Astrocyte of the spinal cord (primary cell): ENCODE results near the gene TBX3.
"Not testable (repeated sequence)": the region's sequence is repeated elsewhere in the genome, so short reads cannot be mapped to it uniquely, and the experiment has no call there.

Source experiments
- DNase-seq: peaks from one replicate; pipeline ENCODE4 v3.0.0; 2011; ENCODE audit warnings: low read depth, low spot score
- H3K4me3 ChIP-seq: 2 replicates; pipeline ENCODE4 v1.5.1; 2011; ENCODE audit warnings: low read depth, mild to moderate bottlenecking, low read length, moderate library complexity
- in situ Hi-C: cut with HindIII; loops from 2 replicates; pipeline ENCODE4 v1.10.0; 2017; ENCODE audit warnings: low sequenced_read_pairs
- TF ChIP-seq, protein P1 (sequence below): IDR thresholded peaks from 2 replicates; pipeline ENCODE4 v1.5.1; 2012; ENCODE audit warnings: low read depth, mild to moderate bottlenecking, low read length, inconsistent platforms

The TBX3 gene

DNA sequence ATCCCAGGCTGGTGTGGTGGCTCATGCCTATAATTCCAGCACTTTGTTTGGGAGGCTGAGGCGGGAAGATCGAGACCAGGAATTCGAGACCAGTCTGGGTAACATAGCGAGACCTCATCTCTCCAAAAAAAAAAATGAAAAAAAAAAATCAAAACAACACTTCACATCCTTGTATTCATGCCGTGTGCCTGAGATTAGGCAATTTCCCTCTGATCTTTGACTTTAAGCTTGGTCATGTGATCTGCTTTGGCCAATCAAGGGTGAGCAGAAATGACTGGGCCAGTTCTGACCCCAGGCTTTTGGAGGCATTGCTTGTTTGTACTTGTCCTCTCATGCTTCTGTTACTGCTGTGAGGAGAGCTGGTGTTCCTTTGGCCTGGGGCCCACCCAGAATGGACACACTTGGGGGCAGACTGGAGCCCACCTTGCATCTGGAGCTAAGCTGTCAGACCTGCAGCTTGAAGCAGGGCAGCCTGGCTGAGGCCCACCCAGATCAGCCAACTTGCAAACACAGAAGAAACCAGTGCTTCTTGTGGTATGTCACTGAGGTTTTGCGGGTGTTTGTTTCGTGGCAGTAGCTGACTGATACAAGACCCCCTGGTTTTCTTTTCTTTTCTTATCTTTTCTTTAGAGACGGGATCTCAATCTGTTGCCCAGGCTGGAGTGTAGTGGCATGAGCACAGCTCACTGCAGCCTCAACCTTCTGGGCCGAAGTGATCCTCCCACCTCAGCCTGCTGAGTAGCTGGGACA lies 29.7 kb upstream of the TBX3 start:
- in situ Hi-C loops, result no loop called here
- no peak for DNase-seq
- H3K4me3 ChIP-seq, result no peak overlapping the region
- TF ChIP-seq, protein P1, sequence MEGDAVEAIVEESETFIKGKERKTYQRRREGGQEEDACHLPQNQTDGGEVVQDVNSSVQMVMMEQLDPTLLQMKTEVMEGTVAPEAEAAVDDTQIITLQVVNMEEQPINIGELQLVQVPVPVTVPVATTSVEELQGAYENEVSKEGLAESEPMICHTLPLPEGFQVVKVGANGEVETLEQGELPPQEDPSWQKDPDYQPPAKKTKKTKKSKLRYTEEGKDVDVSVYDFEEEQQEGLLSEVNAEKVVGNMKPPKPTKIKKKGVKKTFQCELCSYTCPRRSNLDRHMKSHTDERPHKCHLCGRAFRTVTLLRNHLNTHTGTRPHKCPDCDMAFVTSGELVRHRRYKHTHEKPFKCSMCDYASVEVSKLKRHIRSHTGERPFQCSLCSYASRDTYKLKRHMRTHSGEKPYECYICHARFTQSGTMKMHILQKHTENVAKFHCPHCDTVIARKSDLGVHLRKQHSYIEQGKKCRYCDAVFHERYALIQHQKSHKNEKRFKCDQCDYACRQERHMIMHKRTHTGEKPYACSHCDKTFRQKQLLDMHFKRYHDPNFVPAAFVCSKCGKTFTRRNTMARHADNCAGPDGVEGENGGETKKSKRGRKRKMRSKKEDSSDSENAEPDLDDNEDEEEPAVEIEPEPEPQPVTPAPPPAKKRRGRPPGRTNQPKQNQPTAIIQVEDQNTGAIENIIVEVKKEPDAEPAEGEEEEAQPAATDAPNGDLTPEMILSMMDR, result no peak

DNA sequence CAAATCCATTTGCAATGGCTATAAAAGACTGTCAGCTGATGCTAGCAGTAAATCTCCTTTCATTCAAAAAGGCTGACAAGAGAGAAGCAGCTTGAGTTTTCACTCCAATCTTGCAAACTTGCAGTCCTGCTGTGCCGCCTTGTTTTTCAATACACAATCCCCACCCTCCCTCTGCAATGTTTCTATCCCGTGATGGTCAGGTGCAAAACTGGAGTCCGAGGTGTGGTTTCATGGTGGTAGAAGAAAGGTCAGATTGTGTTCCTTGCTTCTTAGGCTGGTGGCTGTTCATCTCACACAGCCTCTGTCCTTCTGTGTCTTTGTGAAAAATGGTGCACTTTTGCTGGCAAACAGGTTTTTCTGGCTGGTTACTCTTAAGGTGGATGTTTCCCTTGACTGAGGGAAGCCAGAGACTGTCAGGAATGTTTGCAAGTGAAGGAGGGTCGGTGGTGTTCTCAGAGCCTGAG lies 27.7 kb upstream of the TBX3 start:
- TF ChIP-seq, protein P1, result no peak
- in situ Hi-C loops, result no loop called here

DNA sequence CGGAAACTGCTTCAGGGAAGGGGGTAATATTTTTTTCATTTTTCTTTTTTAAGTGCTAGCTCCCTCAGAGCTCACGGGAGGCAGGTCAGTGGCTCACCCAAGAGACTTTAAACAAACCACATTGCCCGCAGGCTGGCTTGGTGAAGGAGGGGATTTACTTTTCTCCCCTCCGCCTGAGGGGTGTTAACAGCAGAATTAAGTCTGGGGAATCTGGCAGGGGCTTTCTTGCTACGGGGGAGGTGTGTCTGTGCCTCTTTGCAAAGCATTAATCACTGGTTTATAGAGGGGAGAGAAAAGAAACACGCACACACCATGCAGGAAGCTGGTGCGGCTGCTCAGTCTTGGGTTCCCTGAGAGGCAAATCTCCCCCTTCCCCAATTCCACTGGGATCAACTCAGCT lies 26.2 kb upstream of the TBX3 start:
- DNase-seq, result no peak
- in situ Hi-C loops, result no loop called here
- H3K4me3 ChIP-seq, result no peak overlapping the region
- TF ChIP-seq, protein P1, result no peak

More for the DNA sequence above, 27.7 kb upstream of the TBX3 start:
- no peak overlapping the region for H3K4me3 ChIP-seq
- DNase-seq, result no peak

DNA sequence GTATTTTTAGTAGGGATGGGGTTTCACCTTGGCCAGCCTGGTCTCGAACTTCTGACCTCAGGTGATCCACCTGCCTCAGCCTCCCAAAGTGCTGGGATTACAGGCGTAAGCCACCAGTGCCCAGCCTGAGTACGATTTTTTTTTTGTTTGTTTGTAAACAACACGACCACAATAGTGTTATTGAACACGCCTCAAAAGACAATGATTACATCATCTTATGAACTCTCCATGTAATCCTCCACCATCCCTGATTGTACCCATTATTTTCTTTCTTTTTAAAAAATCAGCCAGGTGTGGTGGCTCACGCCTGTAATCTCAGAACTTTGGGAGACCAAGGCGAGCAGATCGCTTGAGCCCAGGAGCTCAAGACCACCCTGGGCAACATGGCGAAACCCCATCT lies 25.1 kb upstream of the TBX3 start:
- DNase-seq, result no peak
- H3K4me3 ChIP-seq, result no peak overlapping the region
- TF ChIP-seq, protein P1, result no peak
- in situ Hi-C loops, result no loop called here

DNA sequence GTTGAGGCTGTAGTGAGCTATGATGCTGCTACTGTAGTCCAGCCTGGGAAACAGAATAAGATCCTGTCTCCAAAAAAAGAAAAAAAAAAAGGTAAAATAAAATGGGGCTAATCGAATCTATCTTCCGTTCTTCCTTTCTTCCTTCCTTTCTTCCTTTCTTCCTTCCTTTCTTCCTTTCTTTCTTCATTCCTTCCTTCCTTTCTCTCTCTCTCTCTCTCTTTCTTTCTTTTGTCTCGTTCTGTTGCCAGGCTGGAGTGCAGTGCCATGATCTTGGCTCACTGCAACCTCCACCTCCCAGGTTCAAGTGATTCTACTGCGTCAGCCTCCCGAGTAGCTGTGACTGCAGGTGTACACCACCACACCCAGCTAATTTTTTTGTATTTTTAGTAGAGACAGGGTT lies 24.6 kb upstream of the TBX3 start:
- H3K4me3 ChIP-seq, DNase-seq, in situ Hi-C loops: not testable (repeated sequence)

DNA sequence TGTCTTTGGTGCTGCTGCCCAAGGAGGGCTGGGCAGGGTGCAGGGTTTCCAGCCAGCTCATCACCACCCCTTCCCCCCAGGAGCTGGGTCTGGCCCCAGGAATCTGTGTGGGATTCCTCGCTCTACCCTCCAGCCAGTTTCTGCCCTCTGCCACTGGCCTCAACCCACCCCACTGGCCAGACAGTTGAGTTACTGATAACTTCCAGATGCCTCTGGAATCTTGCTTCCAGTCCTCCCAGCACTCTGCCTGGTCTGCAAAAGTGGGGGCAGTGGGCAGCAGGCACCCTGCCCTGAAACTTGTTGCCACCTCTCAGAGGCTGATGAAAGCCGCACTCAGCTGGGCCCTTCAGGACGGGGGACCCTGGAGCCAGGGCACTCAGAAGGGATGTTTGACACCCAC lies 20.1 kb upstream of the TBX3 start:
- in situ Hi-C loops, result no loop called here
- DNase-seq, result no peak
- TF ChIP-seq, protein P1, result no peak
- H3K4me3 ChIP-seq, result no peak overlapping the region

DNA sequence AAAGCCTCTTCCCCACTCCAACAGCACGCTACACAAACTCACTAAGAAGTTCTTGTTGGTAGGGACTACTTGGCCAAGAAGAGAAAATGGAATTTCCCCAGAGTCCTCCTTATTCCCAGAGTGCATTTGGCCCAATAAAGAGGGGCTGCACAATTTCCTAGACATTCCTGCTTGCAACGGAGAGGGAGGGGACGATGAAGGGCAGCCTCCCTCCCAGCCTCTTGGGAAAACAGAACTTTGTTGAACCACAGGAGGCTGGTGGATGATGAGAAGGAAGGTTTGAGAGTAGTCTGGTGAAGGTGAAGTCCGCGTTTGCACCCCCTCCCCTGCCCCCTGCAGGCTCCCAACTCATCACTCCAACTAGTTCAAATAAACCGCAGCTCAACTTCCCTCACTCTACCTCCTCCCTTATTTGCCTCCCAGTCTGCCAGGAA lies 19.1 kb upstream of the TBX3 start:
- no peak overlapping the region for H3K4me3 ChIP-seq
- DNase-seq, result no peak
- TF ChIP-seq, protein P1, result no peak
- in situ Hi-C loops, result no loop called here
